Renal pelvis (tissue), 4 donors: ENCODE data around the gene MVD. TPM values are rescaled to one million over a fixed set of nuclear protein-coding genes. Genes with fewer than 3 reads are reported as not detected.

Experiments used
- DNase-seq: peaks from one replicate; pipeline ENCODE4 v3.0.0-alpha.2; 2013
- polyA plus RNA-seq, 3 donors: library from polyadenylated mRNA; unstranded; fragments of 120-200 nt; gene quantifications; one replicate each; pipeline ENCODE4 v1.2.1, GENCODE V29; 2013; ENCODE audit not compliant: insufficient read length in 3 of 3

Gene MVD
- polyA plus RNA-seq, 3 donors, result 41.0 to 49.1 (median 41.4) TPM

DNA sequence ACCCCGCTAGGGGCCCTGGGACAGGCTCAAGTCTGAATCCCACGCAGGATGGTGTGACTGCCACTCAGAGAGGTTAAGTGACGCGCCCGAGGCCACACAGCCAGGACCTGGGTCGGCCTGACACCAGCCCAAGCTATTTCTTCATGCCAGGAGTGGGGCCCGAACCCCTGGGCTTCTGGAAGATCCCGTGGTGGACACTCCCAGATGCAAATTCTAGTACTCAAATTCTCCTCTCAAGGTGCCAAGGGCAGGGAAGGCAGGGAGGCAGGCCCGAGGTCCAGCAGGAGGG, 19.3 kb downstream of the MVD start:
- DNase-seq, result no peak

DNA sequence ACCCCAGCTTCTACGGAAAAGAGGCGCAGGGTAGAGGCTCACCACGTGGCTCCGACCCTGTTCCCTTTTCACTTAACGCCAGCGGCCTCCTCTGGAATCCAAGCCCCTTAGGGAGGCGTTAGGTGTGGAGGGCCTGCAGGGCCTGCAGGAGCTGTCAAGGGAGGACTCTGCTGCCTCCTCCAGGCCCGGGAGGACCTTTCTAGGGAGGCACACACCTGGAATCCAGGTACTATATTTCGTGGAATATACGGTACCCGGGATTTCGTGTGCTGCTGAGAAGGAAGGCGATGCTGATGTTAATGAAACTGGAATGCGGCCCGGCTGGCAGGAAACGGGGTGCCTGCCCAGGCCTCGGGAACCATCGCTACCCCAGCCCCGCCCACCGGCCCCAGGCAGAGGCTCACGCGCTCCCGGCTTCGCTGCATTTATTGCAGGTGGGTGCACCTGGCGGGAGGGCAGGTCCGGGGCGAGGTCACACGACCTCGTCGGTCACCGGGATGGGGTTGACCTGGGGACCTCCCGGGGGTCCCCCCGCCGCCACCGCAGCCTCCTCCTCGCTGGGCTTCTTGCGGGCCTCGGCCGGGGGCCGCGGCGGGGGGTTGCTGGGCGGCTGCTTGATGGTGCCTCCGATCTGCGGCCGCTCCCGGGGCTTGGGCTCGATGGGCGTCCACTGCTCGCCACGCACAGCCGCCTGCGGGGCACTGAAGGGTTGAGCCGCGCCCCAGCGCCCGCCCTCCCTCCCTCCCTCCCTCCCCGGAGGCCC, 19.8 kb downstream of the MVD start:
- no peak for DNase-seq

DNA sequence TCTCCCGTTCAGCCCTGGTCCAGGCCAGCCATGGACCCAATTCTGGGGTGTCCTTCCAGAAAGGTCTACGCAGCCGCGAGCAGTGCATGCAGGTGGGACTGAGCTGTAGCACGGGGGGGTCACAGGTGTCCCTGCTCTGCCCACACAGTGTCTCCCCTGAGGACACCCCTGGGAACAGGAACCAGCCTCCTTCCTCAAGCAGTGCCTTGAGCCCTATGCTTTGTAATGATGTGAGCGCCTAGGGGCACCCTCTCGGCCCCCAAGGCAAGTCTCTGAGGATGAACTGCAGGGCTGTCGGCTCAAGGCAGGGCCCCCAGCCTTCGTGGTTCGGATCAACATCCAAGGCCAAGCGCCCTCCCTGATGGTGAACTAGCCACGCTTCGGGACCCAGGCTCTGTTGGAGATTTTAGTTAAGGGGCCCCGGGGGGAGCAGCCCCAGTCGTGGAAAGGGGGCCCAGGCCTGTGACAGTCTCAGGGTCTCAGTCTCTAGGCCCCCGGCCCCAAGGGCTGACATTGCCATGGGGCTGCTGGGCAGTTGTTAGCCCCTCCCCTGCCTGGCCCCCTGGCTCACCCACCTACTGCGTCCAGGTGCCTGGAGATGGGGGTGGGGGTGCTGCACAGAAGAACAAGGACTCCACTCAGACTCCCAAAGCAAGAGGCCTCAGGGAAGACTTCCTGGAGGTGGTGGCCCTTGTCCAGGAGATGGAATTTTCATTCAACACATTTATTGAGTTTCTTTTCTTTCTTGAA, 22.2 kb downstream of the MVD start:
- DNase-seq, result no peak

DNA sequence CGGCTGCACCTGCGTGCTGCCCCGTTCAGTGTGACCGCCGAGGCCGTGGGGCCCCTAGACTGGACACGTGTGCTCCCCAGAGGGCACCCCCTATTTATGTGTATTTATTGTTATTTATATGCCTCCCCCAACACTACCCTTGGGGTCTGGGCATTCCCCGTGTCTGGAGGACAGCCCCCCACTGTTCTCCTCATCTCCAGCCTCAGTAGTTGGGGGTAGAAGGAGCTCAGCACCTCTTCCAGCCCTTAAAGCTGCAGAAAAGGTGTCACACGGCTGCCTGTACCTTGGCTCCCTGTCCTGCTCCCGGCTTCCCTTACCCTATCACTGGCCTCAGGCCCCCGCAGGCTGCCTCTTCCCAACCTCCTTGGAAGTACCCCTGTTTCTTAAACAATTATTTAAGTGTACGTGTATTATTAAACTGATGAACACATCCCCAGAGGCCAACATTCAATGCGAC, 22.8 kb downstream of the MVD start:
- DNase-seq, result no peak

DNA sequence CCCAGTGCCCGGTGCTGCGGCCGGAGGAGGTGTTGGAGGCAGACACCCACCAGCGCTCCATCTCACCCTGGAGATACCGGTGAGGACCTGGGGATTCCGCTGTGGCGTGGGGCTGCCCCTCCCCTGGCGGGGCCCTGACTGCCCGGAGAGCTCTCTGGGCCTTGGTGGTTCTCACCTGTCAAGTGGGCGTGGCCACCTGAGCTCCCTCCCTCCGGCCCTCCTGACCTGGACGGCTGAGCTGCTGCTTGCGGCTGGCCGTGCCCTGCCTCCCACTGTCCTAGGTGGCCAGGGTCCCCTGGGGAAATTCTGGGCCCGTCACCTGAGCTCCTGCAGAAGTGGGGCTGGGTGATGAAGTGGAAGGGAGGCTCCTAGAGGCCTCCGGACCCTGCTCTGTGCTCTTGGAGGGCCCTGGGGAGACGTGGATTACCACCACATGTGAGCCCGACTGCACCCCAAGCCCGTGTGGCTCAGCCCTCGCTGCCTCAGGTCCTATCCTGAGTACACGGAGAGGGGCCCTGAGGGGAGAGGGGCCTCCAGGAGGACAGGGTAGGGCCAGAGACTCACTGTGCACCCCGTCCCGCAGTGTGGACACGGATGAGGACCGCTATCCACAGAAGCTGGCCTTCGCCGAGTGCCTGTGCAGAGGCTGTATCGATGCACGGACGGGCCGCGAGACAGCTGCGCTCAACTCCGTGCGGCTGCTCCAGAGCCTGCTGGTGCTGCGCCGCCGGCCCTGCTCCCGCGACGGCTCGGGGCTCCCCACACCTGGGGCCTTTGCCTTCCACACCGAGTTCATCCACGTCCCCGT, 23.5 kb downstream of the MVD start:
- DNase-seq, result no peak

DNA sequence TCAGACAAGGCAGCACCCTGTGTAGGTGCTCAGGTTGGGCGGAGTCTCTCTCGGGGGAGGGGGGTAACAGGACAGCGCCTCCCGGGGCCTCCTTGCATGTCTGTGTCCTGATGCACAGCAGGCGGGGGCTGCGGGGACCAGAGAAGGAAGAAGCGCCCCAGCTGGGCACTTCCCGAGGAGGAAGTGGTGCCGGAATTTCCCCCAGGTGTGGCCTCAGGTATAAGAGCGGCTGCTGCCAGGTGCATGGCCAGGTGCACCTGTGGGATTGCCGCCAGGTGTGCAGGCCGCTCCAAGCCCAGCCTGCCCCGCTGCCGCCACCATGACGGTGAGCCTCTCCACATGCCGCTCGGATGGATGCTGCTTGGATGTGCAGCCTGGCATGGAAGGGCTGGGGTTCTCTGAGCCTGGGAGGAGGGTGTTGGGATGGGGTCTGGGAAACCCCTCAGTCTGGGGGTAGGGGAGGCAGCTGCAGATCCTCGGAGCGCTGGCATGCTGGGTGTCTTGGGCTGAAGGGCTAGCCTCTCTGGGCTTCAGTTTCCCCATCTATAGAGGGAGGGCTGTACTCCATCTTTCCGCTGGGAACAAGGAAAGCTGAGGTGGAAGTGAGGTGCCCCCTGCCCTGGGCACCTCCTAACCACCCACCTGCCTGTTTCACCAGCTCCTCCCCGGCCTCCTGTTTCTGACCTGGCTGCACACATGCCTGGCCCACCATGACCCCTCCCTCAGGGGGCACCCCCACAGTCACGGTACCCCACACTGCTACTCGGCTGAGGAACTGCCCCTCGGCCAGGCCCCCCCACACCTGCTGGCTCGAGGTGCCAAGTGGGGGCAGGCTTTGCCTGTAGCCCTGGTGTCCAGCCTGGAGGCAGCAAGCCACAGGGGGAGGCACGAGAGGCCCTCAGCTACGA, 24.3 kb downstream of the MVD start, which contains the start of gene IL17C:
IL17C (plus strand) TSS at position 250 of the 908 bp plus-strand sequence; CDS start at position 320, 70 bp downstream.
- DNase-seq, result no peak

DNA sequence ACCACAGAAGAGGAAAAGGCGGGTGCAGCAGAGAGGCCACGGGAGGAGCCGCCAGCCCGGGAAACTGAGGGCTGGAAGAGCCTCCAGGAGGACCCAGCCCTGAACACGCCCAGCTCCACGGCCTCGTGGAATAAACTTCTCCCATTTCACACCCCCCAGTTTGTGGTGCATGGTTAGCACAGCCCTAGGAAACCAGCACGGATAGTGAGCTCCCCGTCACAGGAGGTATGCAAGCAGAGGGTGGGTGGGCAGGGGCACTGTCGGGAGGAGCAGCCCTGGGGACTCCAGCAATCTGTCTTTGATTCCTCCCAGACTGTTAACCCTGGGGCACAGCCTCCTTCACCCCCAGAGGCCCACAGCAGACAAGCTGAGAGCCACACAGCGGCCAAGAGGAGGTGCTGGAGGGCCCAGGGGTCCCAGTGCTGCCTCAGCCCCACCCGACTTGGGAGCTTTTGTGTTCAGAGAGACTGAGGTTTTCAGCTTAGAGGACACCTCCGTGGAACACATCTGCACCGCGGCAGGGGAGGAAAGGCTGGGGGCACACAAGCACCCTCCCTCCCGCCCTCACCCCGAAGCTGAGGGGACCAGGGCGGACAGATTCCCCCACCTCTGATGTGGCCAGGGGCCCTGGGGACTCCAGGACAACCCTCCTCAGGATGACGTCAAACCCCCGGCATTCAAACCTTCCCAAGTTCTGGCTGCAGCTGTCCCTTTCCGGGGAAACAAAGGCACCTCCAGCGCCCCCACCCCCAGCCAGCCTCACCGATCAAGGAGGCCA, 26.2 kb downstream of the MVD start:
- no peak for DNase-seq

DNA sequence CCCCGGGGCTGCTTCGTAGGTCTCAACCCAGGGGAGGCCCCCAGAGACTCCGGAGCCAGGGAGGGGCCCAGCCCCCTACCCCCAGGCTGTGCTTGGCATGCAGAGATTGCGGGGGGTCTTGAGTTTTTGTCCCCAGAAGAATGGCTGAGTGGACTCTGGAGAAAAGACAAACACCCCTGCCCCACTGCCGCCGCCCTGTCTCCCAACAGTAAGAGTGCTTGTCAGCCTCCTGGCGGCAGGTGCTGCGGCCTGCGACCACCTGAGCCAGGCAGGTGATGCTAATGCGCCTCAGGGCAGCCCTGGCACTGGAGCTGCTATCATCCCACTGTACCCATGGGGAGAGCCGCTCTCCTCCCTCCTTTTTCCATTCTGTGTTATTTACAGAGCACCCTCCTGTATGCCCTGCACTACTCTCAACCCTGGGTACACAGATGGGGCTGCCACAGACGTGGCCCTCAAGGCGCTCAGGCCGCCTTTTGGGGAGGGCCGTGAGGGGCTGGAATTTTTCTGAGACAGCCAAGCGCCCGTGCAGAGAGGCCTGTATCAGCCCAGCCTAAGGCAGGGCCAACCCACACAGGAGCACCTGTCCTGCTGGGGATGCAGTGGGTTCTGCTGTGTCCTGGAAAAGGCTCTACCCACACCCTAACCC, 27.1 kb downstream of the MVD start:
- no peak for DNase-seq

DNA sequence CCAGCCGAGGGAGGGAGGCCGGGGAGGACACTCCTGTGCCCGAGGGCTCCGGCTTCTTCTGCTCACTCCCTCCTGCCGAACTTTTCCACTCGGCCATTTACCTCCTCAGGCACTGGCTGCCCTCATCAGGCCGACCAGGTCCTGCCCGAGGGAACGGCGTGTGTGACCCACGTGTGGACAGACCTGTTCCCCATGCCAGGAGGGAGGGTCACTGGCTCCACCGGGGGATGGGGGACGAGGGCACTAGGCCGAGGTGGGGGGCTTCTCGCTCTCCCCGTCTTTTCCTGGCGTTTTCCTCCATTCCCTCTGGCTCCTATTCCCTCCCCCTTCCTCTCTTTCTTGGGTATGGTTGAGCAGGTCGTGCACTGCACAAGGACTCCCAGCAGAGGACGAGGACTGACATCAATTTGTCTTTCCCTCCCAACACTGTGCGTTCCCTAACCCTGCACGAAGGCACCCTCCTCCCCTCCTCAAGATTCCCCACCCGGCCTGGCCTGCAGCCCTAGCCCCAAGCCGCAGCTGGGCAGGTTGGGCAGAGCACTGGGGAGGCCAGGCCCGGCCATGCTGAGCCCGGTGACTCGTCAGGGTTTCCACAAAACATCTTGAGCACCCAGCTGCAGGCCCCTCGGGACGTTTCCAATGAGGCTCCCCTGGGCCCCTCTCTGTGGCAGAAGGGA, 27.8 kb downstream of the MVD start:
- DNase-seq, result no peak

DNA sequence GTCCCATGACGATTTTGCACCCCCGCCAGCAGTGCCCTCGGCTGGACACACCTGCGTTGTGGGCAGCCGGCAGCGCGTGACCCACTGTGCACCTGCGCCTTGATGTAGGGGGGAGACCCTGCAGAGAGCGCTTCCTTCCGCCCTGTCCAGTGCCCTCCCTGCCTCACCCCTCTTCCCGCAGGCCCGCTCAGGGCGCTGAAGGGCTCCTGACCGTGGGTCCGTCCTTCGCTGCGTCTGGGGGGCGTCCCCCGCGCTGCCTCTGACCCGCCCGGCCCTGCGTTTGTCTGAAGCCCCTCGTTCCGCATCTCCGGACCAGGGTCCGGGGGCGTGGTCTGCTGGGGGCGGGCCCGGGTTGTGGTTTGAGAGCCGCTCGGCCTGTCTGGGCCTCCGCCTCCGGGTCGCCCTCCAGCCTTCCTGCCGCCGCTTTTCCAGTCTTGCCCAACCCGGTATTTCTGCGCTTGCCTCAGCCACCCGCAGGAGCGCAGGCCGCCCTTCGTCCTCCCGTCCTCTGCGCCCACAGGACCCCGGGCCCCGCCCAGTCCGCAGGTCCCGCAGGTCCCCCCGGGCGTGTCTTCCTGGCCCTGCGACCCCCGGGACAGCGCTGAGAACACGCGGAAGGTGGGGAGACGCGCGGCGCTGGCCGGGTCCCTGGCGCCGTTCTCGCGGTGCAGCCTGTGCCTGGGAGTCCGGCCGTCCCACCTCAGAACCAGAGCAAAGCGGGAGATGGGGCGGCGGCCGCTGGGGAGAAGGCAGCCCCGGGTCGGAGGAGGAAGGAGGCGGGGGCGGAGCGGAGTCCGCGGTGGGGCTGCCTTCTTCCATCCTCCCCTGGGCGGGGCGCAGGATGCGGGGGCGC, 28.5 kb downstream of the MVD start:
- DNase-seq, result no peak

DNA sequence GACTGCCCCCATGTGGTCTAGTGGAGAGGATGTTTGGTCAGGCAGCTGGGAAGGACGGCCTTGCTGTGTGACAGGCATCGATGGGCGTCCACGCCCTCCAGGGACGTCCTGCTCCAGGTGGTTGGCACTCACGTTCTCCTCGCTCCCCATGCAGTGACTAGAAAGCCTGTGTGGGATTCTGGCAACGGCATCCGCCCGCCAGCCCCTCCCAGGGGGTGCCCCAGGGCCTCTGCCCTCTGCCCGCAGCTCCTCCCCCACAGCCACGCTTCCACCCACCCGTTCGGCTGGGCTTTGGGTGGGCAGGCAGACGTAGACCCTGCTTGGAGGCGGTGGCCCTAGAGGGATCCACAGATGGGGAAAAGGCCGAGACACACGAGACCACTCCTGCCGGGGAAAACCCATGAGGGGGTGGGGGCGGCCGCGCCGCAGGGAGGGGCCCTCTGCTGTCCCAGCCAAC, 29.2 kb downstream of the MVD start:
- no peak for DNase-seq

DNA sequence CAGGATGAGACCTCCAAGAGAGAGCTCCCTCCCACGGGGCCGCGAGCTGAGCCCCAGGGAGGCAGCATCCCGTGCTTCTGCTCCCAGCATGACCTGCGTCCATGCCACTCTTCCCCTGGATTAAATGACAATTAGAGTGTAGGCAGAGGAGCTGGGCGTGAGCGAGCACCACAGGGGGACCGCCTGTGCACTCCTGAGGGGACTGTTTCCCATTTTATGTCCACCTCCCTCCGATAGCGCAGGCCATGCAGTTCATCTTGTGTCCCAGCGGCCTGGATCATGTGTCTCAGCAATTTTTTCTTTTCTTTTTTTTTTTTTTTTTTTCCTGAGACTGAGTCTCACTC, 30.3 kb downstream of the MVD start:
- no peak for DNase-seq

DNA sequence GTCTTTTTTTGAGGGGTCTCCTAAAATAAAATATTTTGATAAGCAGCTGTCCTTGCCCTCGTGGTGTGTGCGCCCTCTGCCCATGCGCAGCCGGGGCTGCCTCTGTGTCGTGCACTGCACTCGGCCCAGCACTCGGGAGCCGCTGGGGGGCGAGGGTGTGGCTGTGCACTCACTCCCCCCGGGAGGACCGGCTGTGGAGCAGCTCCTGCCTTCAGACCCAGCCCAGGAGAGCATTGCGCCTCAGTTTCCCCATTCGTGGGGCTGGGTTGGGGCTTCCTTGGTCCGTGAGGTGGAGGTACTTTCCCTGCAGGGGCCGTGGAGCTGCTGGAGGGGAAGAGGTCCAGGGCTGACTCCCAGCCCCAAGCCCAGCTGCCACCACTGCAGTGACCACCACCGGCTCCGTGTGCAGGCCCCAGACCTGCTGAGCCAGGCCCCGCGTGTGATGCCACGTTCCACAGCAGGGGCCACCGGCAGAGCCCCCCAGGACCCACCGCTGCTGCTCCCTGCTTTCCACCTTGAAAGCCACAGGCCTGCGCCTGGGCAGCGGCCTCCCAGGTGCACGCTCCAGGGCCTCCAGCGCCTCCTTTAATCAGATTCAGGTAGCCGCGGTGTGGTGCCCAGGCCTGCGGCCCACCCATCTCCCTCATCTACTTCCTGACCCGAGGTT, 30.8 kb downstream of the MVD start:
- DNase-seq, result no peak

DNA sequence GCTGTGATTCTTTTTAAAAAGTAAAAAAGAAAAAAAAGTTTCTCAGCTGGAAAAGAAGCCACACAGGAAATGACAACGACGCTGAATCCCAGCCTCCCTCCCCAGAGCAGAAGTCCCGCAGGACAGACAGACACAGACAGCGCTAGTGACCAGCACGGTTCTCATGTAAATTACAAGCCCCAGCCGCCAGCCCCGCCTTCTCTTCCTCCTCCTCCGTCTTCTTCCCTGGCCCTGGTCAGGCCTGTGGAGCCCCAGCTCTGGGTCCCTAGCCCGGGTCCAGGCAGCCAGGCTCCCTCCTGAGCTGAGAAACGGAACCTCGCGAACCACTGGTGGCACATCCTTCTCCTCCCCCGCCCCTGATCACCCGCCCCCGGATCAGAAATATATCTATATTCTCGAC, 31.5 kb downstream of the MVD start:
- DNase-seq, result no peak

DNA sequence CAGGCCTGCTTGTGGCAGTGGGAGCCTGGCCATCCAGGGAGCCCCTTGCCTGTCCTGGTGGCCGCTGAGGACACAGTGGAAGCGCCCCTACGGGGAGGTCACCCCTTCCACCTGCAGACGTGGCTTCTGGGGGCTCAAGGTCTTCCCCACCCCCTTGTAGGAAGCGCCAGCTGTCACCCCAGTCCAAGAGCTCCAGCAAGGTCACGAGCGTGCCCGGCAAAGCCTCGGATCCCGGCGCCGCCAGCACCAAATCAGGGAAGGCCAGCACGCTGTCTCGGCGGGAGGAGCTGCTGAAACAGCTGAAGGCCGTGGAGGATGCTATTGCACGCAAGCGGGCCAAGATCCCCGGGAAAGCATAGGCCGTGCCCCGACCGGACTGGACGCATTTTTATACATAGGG, 31.9 kb downstream of the MVD start:
- DNase-seq, result no peak

DNA sequence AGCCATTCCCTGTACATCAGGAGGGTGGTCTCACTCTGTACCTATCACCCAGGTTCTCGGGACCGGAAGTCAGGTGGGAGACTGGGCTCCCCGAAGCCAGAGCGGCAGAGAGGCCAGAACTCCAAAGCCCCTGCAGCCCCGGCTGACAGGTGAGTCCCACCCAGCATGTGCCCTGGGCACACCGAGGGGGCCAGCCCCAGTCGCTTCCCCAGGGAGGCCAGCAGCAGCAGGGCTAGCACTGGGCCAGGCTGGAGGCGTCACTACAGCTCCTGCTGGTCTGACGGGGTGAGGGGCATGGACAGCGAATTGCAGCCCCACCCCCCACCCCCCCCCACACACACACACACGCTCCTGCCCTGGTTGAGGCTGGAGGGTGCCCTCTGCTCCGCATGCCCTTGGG, 32.5 kb downstream of the MVD start:
- DNase-seq, result no peak

DNA sequence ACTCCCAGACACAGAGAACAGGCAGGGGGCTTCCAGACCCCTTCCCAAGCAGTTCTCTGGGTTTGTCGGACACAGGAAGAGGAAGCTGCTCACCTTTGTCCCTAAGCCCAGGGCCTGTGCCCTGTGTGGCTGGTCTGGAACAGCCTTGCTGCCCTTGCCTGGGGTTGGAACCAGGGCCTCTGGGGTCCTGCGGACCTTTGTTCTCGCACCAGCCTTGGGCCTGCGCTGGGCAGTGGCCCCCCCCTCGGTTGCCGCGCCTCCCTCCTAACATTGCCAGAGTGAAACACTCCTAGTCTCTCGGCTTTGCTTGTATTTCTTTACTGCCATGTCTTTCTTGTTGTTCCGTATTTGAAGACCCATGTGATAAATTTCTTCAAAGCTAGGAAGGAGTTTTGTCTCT, 33.1 kb downstream of the MVD start:
- no peak for DNase-seq

DNA sequence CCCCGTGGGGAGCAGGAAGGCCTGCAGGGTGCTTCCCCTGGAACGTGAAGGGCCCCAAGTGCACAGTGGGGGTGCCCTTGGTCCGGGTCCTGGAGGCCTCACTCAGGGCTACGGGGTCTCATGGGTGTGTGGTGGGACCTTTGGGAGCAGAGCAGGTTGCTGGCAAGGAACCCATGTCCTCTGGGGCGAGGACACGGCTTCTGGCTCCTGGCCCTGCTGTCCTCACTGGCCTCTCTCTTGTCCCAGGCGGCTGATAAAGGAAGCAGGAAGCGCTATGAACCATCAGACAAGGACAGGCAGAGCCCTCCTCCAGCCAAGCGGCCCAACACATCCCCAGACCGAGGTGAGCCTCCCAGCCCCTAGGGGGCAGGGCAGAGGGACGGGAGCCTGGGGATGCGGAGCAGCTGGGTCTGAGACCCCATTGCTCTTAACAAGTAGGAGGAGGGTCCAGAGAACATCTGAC, 34.3 kb downstream of the MVD start:
- no peak for DNase-seq
